Left ventricle myocardium inferior (tissue), 1 donor: Measurements from ENCODE around the gene CCR5. TPM values are rescaled to one million over a fixed set of nuclear protein-coding genes. Genes with fewer than 3 reads are reported as not detected.
A peak's percentile ranks its signal among the peaks of the same experiment; 100 is the strongest.
"Not testable (repeated sequence)": the region's sequence is repeated elsewhere in the genome, so short reads cannot be mapped to it uniquely, and the experiment has no call there.

Experiments used
- DNase-seq: peaks from one replicate; pipeline ENCODE4 v3.0.0-alpha.2; 2020
- H3K27ac ChIP-seq: fragments of 200-600 bp; replicated peaks from 2 replicates; pipeline ENCODE4 v1.8.0; 2021
- H3K27me3 ChIP-seq: fragments of 200-600 bp; 2 replicates; pipeline ENCODE4 v1.8.0; 2021; ENCODE audit warnings: low read depth
- H3K36me3 ChIP-seq: fragments of 200-600 bp; 2 replicates; pipeline ENCODE4 v1.8.0; 2021
- H3K4me1 ChIP-seq: fragments of 200-600 bp; 2 replicates; pipeline ENCODE4 v1.8.0; 2021
- H3K4me3 ChIP-seq: fragments of 200-600 bp; 2 replicates; pipeline ENCODE4 v1.8.0; 2021; ENCODE audit warnings: mild to moderate bottlenecking, moderate library complexity
- H3K9me3 ChIP-seq: fragments of 200-600 bp; replicated peaks from 2 replicates; pipeline ENCODE4 v1.8.0; 2021
- intact Hi-C: fragments of 100-400 bp; cut with micrococcal nuclease; formaldehyde crosslinking; loops from one replicate; pipeline ENCODE4 v1.11.0; 2022
- total RNA-seq: library from RNA; stranded (reverse); fragmentation: NEBNext Ultra II Directional; extraction: Animal tissue kit (Norgen Biotek cat#: 25700); gene quantifications from one replicate; pipeline ENCODE4 v1.2.1, GENCODE V29; 2021
- TF ChIP-seq, protein P1 (sequence below): fragments of 200-600 bp; IDR thresholded peaks from 2 replicates; pipeline ENCODE4 v1.8.0; 2021; ENCODE audit warnings: antibody characterized with exemption, mild to moderate bottlenecking, borderline replicate concordance
- donor health status: DM: no; HTN: yes; CAD: no; lungs with severe emphysema.

CCR5 gene
- total RNA-seq, 1 donor from 2014 or later, result 0.22 TPM

DNA sequence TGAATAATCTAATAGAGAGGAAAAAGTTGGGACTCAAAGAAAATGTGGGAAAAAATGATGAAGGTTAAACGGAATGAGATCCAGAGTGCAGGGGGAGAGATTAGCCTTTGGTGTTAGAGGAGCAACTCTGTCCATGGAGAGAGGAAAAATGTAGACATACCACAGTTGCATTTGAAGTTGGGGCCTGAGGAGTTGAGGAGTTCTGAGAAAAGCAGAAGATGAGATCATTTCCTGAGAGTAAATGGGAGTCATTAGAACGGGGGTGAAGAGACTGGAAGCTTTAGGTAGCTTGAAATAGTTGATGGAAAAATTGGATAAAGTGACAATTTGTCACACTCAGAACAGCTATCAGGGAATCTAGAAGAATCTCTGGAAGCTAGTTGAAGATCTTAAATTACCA is 28.8 kb downstream of the CCR5 start:
- DNase-seq, result no peak
- H3K27ac ChIP-seq, result no peak overlapping the region
- H3K4me3 ChIP-seq, result no peak overlapping the region
- peaks cover 16% of the 10 kb centered on the region for H3K4me1 ChIP-seq
- intact Hi-C loops, result no loop called here
- H3K36me3 ChIP-seq, result no peaks in the 10 kb centered on the region
- TF ChIP-seq, protein P1, sequence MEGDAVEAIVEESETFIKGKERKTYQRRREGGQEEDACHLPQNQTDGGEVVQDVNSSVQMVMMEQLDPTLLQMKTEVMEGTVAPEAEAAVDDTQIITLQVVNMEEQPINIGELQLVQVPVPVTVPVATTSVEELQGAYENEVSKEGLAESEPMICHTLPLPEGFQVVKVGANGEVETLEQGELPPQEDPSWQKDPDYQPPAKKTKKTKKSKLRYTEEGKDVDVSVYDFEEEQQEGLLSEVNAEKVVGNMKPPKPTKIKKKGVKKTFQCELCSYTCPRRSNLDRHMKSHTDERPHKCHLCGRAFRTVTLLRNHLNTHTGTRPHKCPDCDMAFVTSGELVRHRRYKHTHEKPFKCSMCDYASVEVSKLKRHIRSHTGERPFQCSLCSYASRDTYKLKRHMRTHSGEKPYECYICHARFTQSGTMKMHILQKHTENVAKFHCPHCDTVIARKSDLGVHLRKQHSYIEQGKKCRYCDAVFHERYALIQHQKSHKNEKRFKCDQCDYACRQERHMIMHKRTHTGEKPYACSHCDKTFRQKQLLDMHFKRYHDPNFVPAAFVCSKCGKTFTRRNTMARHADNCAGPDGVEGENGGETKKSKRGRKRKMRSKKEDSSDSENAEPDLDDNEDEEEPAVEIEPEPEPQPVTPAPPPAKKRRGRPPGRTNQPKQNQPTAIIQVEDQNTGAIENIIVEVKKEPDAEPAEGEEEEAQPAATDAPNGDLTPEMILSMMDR, result no peak
- no peaks in the 10 kb centered on the region for H3K9me3 ChIP-seq
- no peaks in the 10 kb centered on the region for H3K27me3 ChIP-seq

DNA sequence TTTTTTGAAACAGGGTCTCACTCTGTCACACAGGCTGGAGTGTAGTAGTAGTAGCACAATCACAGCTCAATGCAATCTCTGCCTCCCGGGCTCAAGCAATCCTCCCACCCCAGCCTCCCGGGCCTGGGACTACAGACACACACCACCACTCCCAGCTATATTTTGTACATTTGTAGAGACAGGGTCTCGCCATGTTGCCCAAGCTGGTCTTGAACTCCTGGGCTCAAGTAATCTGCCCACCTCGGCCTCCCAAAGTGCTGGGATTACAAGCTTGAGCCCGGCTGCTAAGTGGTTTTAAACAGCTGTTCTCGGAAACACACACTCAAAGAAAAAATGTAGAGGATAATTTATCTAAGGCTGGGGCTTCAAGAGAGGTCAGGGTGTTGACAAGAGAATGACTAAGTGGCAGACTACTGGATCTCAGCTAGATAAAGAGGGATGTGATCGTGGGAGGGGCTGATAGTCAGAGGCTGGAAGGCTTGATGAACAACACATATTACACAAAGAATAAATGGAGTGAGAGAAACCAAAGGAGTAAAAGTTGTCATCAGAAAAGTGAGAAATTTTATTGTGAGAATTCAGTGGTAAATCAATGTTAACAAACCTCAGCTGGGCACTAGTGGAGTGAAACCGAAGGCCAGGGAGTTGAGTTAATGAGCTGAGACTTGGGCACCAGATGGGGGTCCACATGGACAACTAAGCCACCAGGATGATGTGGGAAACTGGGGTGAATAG is 29.4 kb downstream of the CCR5 start:
- Histone ChIP-seq H3K27me3 (no peaks in the 10 kb centered on the region), H3K36me3 (no peaks in the 10 kb centered on the region), H3K9me3 (no peaks in the 10 kb centered on the region), H3K4me1 (peaks cover 22% of the 10 kb centered on the region), H3K27ac (no peak overlapping the region), H3K4me3 (no peak overlapping the region)
- intact Hi-C loops, result no loop called here
- TF ChIP-seq, protein P1, result no peak
- no peak for DNase-seq

DNA sequence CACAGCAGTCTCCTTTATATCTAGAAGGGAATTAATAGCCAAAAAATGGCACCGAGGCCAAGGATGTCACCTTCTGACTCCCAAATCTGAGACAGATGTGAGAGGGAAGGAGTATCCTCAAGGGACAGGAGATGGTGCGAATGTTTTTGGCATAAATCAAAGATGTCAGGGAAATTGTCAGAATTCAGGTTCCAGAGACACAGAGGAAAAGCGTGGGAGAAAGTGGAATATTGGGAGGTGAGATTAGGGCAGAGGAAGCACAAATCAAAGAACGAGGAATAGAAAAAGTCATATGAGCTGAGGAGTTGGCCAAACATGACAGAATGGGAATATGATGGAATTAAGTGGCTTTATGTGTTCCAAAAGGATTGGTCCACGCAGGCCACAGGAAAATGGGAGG is 30.1 kb downstream of the CCR5 start:
- no peak overlapping the region for H3K27ac ChIP-seq
- intact Hi-C loops, result no loop called here
- H3K27me3 ChIP-seq, result no peaks in the 10 kb centered on the region
- H3K4me3 ChIP-seq, result no peak overlapping the region
- no peak for DNase-seq
- H3K4me1 ChIP-seq, result peaks cover 29% of the 10 kb centered on the region
- H3K9me3 ChIP-seq, result no peaks in the 10 kb centered on the region
- no peaks in the 10 kb centered on the region for H3K36me3 ChIP-seq
- TF ChIP-seq, protein P1, result no peak

DNA sequence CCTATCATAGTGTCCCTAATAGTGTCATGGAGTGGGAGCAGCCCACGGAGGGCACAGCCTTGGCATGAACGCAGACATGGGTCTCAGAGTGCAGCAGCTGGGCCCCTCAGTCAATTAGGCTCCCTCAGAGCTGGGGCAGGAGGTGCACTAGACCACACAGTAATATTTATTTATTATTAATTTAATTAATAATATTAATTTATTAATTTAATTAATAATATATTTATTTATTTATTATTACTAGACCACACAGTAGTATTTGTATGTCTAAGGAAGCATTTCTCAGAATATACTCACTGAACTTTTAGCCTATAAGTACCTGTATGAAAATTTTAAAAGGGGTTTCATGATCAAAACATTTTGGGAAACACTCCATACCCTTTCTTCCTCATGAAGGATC is 30.8 kb downstream of the CCR5 start:
- Histone ChIP-seq H3K9me3 (no peaks in the 10 kb centered on the region), H3K27me3 (no peaks in the 10 kb centered on the region), H3K27ac (no peak overlapping the region), H3K36me3 (no peaks in the 10 kb centered on the region), H3K4me1 (peaks cover 34% of the 10 kb centered on the region), H3K4me3 (no peak overlapping the region)
- intact Hi-C loops, result no loop called here
- DNase-seq, result no peak
- TF ChIP-seq, protein P1, result no peak

DNA sequence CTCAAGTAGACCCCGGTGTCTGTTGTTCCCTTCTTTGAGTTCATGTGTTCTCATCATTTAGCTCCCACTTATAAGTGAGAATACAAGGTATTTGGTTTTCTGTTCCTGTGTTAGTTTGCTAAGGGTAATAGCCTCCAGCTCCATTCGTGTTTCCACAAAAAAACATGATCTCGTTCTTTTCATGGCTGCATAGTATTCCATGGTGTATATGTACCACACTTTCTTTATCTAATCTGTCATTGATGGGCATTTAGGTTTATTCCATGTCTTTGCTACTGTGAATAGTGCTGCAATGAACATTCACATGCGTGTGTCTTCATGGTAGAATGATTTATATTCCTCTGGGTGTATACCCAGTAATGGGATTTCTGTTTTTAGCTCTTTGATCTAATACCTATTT is 32.2 kb downstream of the CCR5 start:
- H3K27ac ChIP-seq, DNase-seq, H3K4me3 ChIP-seq, H3K9me3 ChIP-seq, H3K27me3 ChIP-seq, H3K36me3 ChIP-seq, intact Hi-C loops: not testable (repeated sequence)
- H3K4me1 ChIP-seq, result peaks cover 43% of the 10 kb centered on the region

DNA sequence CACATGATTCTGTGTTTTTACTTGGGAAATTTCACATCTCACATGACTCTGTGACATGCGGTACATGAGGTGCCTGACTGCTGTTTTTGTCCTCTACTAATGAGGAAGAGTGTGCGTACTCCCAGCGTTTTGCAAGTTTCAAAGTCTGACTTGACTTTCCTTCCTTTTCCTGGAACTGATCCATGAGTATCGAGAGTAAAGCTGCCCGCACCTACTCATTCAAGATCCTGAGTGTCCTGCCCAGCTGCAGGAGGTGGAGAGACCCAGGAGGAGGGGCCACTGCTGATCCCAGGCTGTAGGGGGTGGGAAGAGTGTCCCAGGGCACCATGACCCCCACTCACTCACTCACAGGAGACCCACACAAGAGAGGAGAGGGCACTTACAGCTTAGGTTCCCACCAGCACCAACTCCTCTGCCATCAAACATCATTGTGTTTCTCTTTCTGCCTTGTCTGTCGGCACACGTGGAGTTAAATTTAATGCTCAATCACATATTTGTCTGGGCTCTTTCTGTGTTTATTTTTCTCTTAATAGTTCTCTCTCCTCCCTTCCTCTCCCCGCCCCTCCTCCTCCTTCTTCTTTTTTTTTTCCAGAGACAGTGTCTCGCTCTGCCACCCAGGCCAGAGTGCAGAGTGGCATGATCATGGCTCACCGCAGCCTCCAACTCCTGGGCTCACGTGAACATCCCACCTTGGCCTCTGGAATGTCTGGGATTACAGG is 34.7 kb downstream of the CCR5 start:
- Histone ChIP-seq H3K27ac (peak overlapping the region; percentile 84), H3K9me3 (no peaks in the 10 kb centered on the region), H3K4me1 (peaks cover 61% of the 10 kb centered on the region), H3K36me3 (no peaks in the 10 kb centered on the region), H3K4me3 (peak overlapping the region; percentile 13), H3K27me3 (no peaks in the 10 kb centered on the region)
- DNase-seq, result no peak
- intact Hi-C loops, result no loop called here
- TF ChIP-seq, protein P1, result no peak
